Neural crest cell (in vitro differentiated cells): Measurements from ENCODE around the gene GIMAP5. TPM values are rescaled to one million over a fixed set of nuclear protein-coding genes. Genes with fewer than 3 reads are reported as not detected.

ENCODE experiments used
- DNase-seq: peaks from one replicate; pipeline ENCODE4 v3.0.0; 2021; ENCODE audit warnings: low read depth, mixed read lengths, low spot score
- H3K27ac Mint-ChIP-seq: one replicate; pipeline ENCODE4 v1.8.0; 2021; ENCODE audit warnings: mild to moderate bottlenecking, mixed read lengths; ENCODE audit not compliant: unreplicated experiment
- H3K27me3 Mint-ChIP-seq: 2 replicates; pipeline ENCODE4 v1.8.0; 2021; ENCODE audit warnings: low read depth, mild to moderate bottlenecking, mixed read lengths
- H3K36me3 Mint-ChIP-seq: 2 replicates; pipeline ENCODE4 v1.8.0; 2021; ENCODE audit warnings: low read depth, mild to moderate bottlenecking, mixed read lengths
- H3K4me1 Mint-ChIP-seq: 2 replicates; pipeline ENCODE4 v1.8.0; 2021; ENCODE audit warnings: mixed read lengths
- H3K4me3 Mint-ChIP-seq: one replicate; pipeline ENCODE4 v1.8.0; 2021; ENCODE audit warnings: mild to moderate bottlenecking, mixed read lengths
- H3K9me3 Mint-ChIP-seq: 2 replicates; pipeline ENCODE4 v1.8.0; 2021; ENCODE audit warnings: mixed read lengths
- total RNA-seq: library from RNA; stranded (reverse); gene quantifications from 2 replicates; pipeline ENCODE4 v1.2.1, GENCODE V29; 2021
- TF ChIP-seq, protein P1 (sequence below): fragments of 200-600 bp; sonication (generic); conservative IDR thresholded peaks from 2 replicates; pipeline ENCODE4 v1.5.0; 2021; ENCODE audit warnings: antibody characterized with exemption, mild to moderate bottlenecking

GIMAP5 gene
- total RNA-seq, 1 donor from 2014 or later: 0.19 TPM

DNA sequence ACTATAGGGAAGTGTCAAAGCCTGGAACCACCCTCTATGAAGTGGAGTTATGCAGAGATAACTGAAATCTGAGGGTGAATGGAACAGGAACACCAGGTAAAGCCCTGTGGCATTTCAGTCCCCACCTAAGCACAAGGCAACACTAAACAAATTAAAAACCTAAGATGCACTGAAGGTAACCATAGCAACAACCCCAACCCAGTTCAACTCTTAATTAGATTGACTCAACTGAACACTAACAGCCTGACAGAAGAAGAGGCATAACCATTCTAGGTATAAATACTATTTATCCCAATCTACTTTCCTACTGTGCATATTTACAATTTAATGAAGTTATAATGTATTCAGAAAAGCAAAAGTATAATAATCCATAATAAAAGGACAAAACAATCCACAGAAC lies 9.2 kb upstream of the GIMAP5 start:
- H3K9me3 Mint-ChIP-seq: peaks cover 11% of the 10 kb centered on the region
- H3K4me3 Mint-ChIP-seq: no peak overlapping the region
- no peak overlapping the region for H3K27ac Mint-ChIP-seq
- H3K27me3 Mint-ChIP-seq: peaks cover 33% of the 10 kb centered on the region
- DNase-seq: no peak
- TF ChIP-seq, protein P1, sequence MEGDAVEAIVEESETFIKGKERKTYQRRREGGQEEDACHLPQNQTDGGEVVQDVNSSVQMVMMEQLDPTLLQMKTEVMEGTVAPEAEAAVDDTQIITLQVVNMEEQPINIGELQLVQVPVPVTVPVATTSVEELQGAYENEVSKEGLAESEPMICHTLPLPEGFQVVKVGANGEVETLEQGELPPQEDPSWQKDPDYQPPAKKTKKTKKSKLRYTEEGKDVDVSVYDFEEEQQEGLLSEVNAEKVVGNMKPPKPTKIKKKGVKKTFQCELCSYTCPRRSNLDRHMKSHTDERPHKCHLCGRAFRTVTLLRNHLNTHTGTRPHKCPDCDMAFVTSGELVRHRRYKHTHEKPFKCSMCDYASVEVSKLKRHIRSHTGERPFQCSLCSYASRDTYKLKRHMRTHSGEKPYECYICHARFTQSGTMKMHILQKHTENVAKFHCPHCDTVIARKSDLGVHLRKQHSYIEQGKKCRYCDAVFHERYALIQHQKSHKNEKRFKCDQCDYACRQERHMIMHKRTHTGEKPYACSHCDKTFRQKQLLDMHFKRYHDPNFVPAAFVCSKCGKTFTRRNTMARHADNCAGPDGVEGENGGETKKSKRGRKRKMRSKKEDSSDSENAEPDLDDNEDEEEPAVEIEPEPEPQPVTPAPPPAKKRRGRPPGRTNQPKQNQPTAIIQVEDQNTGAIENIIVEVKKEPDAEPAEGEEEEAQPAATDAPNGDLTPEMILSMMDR: no peak
- H3K36me3 Mint-ChIP-seq: no peaks in the 10 kb centered on the region
- H3K4me1 Mint-ChIP-seq: no peaks in the 10 kb centered on the region

DNA sequence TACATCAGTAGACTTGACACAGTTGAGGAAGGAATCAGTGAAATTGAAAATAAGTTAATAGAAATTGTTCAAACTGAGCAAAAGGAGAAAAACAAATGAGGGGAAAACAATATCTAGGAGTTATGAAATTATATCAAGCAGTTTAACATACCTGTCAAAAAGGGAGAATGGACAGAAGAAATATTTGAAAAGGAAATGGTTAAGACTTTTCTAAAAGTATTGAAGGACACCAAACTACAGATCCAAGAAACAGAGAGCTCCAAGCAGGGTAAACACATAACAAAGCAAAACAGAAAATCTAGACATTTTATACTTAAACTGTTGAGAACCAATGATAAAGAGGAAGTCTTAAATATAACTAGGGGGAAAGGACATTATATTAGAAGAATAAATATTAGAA lies 8.6 kb upstream of the GIMAP5 start:
- Mint-ChIP-seq H3K9me3 (peaks cover 11% of the 10 kb centered on the region), H3K4me3 (no peak overlapping the region), H3K27ac (no peak overlapping the region), H3K27me3 (peaks cover 33% of the 10 kb centered on the region), H3K36me3 (no peaks in the 10 kb centered on the region), H3K4me1 (no peaks in the 10 kb centered on the region)
- TF ChIP-seq, protein P1: no peak
- no peak for DNase-seq

DNA sequence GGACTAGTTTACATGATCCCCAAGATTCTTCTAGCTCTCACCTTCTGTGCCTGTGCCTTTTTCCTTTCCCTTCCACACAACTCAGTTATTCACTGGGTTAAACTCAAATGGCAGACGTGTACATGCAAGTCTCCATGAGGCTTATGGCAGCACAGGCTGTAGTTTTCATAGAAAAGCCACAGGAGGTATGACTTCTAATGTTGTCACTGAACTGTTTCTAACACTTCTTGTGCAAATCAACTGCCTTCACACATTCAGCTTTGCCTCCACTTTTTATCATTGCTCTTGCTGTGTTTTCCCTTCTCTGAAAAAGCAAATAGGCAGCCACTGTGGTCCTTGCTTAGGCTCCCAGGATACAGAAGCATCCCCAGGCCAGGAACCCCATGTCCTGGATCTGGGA lies 5.3 kb upstream of the GIMAP5 start:
- TF ChIP-seq, protein P1: no peak
- H3K27me3 Mint-ChIP-seq: peaks cover 30% of the 10 kb centered on the region
- peaks cover 16% of the 10 kb centered on the region for H3K4me1 Mint-ChIP-seq
- H3K4me3 Mint-ChIP-seq: no peak overlapping the region
- DNase-seq: no peak
- H3K36me3 Mint-ChIP-seq: no peaks in the 10 kb centered on the region
- no peak overlapping the region for H3K27ac Mint-ChIP-seq
- H3K9me3 Mint-ChIP-seq: peaks cover 11% of the 10 kb centered on the region

DNA sequence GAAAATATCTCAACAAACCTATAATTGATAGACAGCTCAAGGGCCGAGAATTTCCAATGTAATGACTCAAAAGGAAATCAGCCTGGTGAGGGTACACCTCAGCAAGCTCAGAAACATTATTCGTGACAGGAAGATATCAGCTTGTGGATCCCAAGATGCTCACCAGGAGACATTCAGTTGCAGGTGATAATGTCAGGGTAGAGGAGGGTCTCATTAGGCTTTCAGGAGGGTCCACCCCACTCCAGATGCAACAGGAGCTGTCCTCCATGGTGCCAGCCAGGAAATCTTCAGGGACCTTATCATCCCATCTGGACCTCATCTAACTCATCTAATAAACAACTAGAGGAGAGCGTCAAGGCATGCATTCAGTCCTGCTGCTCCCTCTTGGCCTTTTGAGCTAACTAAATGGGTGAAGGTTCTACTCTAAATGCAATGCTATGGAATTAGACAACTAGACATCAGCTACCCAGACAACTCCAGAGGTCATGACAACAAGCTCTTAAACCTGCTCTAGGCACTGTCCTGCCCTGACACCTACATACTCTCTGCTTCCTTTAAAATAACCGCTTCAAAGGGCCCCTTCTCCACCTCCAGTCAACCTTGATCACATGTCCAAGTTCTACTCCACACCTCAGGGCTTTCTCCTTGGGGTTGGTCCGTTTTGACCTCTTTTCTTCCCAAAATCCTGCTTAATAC lies 4.3 kb upstream of the GIMAP5 start:
- Mint-ChIP-seq H3K4me3 (no peak overlapping the region), H3K36me3 (no peaks in the 10 kb centered on the region), H3K27ac (no peak overlapping the region), H3K4me1 (peaks cover 16% of the 10 kb centered on the region), H3K9me3 (peaks cover 5% of the 10 kb centered on the region), H3K27me3 (peaks cover 22% of the 10 kb centered on the region)
- TF ChIP-seq, protein P1: no peak
- DNase-seq: no peak

DNA sequence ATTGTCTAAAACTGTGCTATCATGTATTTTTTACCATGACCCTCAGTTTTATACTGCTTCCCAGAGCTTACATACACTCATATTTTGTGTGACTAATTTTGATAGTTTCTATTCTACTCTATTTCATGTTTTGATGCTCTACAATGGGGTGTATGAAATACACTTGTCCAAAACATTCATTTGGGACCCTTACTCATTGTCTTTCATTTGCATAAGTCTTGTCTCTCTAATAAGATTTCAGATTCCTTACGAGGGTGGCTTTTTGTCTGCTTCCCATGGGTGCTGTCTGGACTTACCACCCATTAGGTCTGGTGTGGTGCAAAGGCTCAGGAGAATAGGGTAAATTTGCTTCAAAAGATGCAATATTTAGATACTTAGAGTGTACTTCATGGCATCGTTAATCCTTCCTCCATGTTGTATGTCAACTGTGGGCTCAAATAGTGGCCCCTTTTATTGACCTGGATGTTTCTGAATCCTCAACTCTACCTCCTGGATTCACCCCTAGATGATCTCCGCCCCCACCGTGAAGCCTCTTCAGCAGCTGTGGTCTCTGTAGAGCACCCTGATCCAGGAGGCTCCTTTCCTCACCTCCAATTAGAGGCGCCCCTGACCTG lies 3.6 kb upstream of the GIMAP5 start:
- Mint-ChIP-seq H3K36me3 (no peaks in the 10 kb centered on the region), H3K27me3 (peaks cover 23% of the 10 kb centered on the region), H3K4me3 (no peak overlapping the region), H3K9me3 (peaks cover 2% of the 10 kb centered on the region), H3K27ac (no peak overlapping the region), H3K4me1 (peaks cover 16% of the 10 kb centered on the region)
- no peak for DNase-seq
- TF ChIP-seq, protein P1: no peak
